ENCODE data around the gene RFPL3. TPM values are rescaled to one million over a fixed set of nuclear protein-coding genes. Genes with fewer than 3 reads are reported as not detected.

Gene RFPL3
- total and polyA plus RNA-seq, 2 of the 13 experiments (the other 11 are each of a cell fraction or from before 2014, with no cell fraction given): not detected

DNA sequence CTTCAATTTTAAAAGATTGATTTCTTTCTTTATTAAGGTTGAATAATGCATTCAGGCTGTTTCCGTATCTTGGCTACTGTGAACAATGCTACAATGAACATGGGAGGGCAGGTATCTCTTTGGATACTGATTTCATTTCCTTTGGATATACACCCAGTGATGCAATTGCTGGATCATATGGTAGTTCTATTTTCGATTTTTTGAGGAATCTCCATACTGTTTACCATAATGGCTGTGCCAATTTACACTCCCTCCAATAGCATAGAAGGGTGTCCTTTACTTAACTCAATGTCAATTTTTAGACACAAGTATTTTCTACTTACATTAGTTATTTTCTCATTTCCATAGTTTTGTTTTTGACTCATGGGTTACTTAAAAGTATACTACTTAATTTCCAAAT is 46.4 kb downstream of the RFPL3 start:
- DNase-seq (ENCODE audit: low spot score): no peak
- Histone ChIP-seq H3K4me2 (ENCODE audit: low read depth, low read length) (no peak overlapping the region), H2AFZ (ENCODE audit: low read length) (no peak overlapping the region), H3K36me3 (replicated peaks in 1 of 2; ENCODE audit: control insufficient read depth in 1 of 2, insufficient read depth in 2 of 2, low read length in 2 of 2) (peaks cover 20 to 80% of the 10 kb centered on the region in 2 experiments; a peak in 4 of 5 replicates), H3K27me3 (ENCODE audit: control insufficient read depth in 1 of 2, insufficient read depth in 2 of 2, low read length in 2 of 2) (no peaks in the 10 kb centered on the region), H3K4me1 (ENCODE audit: insufficient read depth, low read length) (peaks cover 13% of the 10 kb centered on the region; the same call in 1 of the 2 replicates), H3K9ac (ENCODE audit: insufficient read depth, low read depth, low read length) (no peak overlapping the region), H3K27ac (ENCODE audit: extremely low read length, insufficient read depth, low read length) (no peak overlapping the region), H4K20me1 (ENCODE audit: insufficient read depth, low read length) (no peaks in the 10 kb centered on the region), H3K79me2 (ENCODE audit: insufficient read depth, low read length) (peaks cover 7% of the 10 kb centered on the region), H3K4me3 (replicated peaks in 1 of 3; ENCODE audit: insufficient read depth in 1 of 3, low read depth in 2 of 3, low read length in 3 of 3) (no peak overlapping the region), H3K9me3 (ENCODE audit: low read length) (no peaks in the 10 kb centered on the region)
- intact Hi-C loops (cut with micrococcal nuclease; ENCODE audit: unreplicated experiment): no loop called here
- TF ChIP-seq ZNF282 (IDR thresholded peaks at IDR 0.05; ENCODE audit: partially characterized antibody): no peak
- no peak for TF ChIP-seq SCMH1 (CRISPR knock-in tag; IDR thresholded peaks at IDR 0.05; ENCODE audit: borderline replicate concordance)
- TF ChIP-seq HCFC1 (IDR thresholded peaks at IDR 0.05; ENCODE audit: low read depth, low read length): no peak
- TF ChIP-seq ZNF20 (CRISPR knock-in tag; IDR thresholded peaks at IDR 0.05): no peak
- TF ChIP-seq, protein P1, sequence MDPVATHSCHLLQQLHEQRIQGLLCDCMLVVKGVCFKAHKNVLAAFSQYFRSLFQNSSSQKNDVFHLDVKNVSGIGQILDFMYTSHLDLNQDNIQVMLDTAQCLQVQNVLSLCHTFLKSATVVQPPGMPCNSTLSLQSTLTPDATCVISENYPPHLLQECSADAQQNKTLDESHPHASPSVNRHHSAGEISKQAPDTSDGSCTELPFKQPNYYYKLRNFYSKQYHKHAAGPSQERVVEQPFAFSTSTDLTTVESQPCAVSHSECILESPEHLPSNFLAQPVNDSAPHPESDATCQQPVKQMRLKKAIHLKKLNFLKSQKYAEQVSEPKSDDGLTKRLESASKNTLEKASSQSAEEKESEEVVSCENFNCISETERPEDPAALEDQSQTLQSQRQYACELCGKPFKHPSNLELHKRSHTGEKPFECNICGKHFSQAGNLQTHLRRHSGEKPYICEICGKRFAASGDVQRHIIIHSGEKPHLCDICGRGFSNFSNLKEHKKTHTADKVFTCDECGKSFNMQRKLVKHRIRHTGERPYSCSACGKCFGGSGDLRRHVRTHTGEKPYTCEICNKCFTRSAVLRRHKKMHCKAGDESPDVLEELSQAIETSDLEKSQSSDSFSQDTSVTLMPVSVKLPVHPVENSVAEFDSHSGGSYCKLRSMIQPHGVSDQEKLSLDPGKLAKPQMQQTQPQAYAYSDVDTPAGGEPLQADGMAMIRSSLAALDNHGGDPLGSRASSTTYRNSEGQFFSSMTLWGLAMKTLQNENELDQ (CRISPR knock-in tag; IDR thresholded peaks at IDR 0.05; ENCODE audit: borderline replicate concordance): no peak
- TF ChIP-seq, protein P2, sequence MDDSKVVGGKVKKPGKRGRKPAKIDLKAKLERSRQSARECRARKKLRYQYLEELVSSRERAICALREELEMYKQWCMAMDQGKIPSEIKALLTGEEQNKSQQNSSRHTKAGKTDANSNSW (CRISPR knock-in tag; IDR thresholded peaks at IDR 0.05; ENCODE audit: borderline replicate concordance): no peak
- CTCF ChIA-PET (ENCODE audit: low intra/inter-chr PET ratio, low total read pairs): no interaction called here
- WGBS (ENCODE audit: low lambda C conversion rate): 80% methylated on average over 2 of the region's 2 CpGs
- in situ Hi-C loops (cut with HindIII; ENCODE audit: extremely low pct_ligation_motif_present, low pct_unique_long_range_greater_than_20kb): no loop called here
- ATAC-seq: no peak
- POLR2A ChIA-PET: interaction anchor here (1.5 kb wide), 1 partner anchor 7 kb away, joined by 5 read pairs; the partner anchor contains the start of gene RTCB
- FAIRE-seq: no peak
- BruUV-seq (replicated peaks): no TSS peak

All from HepG2 (cell line).